Hepatocyte (in vitro differentiated cells): ENCODE measurements around the gene IDI1. TPM values are rescaled to one million over a fixed set of nuclear protein-coding genes. Genes with fewer than 3 reads are reported as not detected.

Source experiments
- DNase-seq: peaks from one replicate; pipeline ENCODE4 v3.0.0-alpha.2; 2016; ENCODE audit warnings: low spot score
- H2AFZ ChIP-seq: fragments of 200-600 bp; sonication (generic); 2 replicates; pipeline ENCODE4 v1.6.0; 2016; ENCODE audit warnings: antibody characterized with exemption, mild to moderate bottlenecking
- H3K27ac ChIP-seq: fragments of 200-600 bp; sonication (generic); 2 replicates; pipeline ENCODE4 v1.5.1; 2016; ENCODE audit warnings: mild to moderate bottlenecking
- H3K27me3 ChIP-seq: fragments of 200-600 bp; sonication (generic); 2 replicates; pipeline ENCODE4 v1.6.1; 2016
- H3K36me3 ChIP-seq: fragments of 200-600 bp; sonication (generic); replicated peaks from 2 replicates; pipeline ENCODE4 v1.5.1; 2016; ENCODE audit warnings: low read depth; ENCODE audit not compliant: insufficient read depth
- H3K4me1 ChIP-seq: fragments of 200-600 bp; sonication (generic); 2 replicates; pipeline ENCODE4 v1.5.1; 2016; ENCODE audit warnings: mild to moderate bottlenecking, moderate library complexity; ENCODE audit not compliant: insufficient read depth
- H3K4me2 ChIP-seq: fragments of 200-600 bp; sonication (generic); 2 replicates; pipeline ENCODE4 v1.6.0; 2016
- H3K4me3 ChIP-seq: fragments of 200-600 bp; sonication (generic); 2 replicates; pipeline ENCODE4 v1.5.1; 2016; ENCODE audit warnings: mild to moderate bottlenecking
- H3K79me2 ChIP-seq: fragments of 200-600 bp; sonication (generic); 2 replicates; pipeline ENCODE4 v1.6.0; 2017; ENCODE audit warnings: mild to moderate bottlenecking
- H3K9me2 ChIP-seq: fragments of 200-600 bp; sonication (generic); replicated peaks from 2 replicates; pipeline ENCODE4 v1.6.0; 2017; ENCODE audit warnings: mild to moderate bottlenecking; ENCODE audit not compliant: insufficient read depth
- H3K9me3 ChIP-seq: fragments of 200-600 bp; sonication (generic); 2 replicates; pipeline ENCODE4 v1.5.1; 2016; ENCODE audit warnings: low read depth, mild to moderate bottlenecking
- H4K20me1 ChIP-seq: fragments of 200-600 bp; sonication (generic); 2 replicates; pipeline ENCODE4 v1.6.0; 2016; ENCODE audit warnings: mild to moderate bottlenecking; ENCODE audit not compliant: insufficient read depth, poor library complexity, severe bottlenecking
- CTCF ChIP-seq: fragments of 200-600 bp; sonication (generic); IDR thresholded peaks from 2 replicates; pipeline ENCODE4 v1.5.1; 2016; ENCODE audit warnings: antibody characterized with exemption, mild to moderate bottlenecking; ENCODE audit not compliant: poor library complexity
- EZH2 ChIP-seq: fragments of 200-600 bp; sonication (generic); IDR thresholded peaks from 2 replicates; pipeline ENCODE4 v1.6.1; 2016; ENCODE audit warnings: antibody characterized with exemption, mild to moderate bottlenecking, borderline replicate concordance
- EZH2phosphoT487 ChIP-seq: fragments of 200-600 bp; sonication (generic); IDR thresholded peaks from one replicate; pipeline ENCODE4 v1.6.1; 2018; ENCODE audit warnings: antibody characterized with exemption, mild to moderate bottlenecking, low read depth, moderate library complexity; ENCODE audit not compliant: unreplicated experiment, severe bottlenecking
- whole genome bisulfite sequencing: methylation state at CpG from one replicate; pipeline ENCODE4 v1.1.6; 2016; ENCODE audit warnings: low lambda C conversion rate; ENCODE audit errors: missing lambda C conversion rate; 5-methylcytosine and 5-hydroxymethylcytosine counted together
- polyA plus RNA-seq: library from polyadenylated mRNA; unstranded; fragments of >200 nt; fragmentation: Nextera tagmentation; extraction: Ambion mirVana; gene quantifications from 2 replicates; pipeline ENCODE4 v1.2.1, GENCODE V29; 2016
- total RNA-seq: library from RNA; depleted of rRNA; stranded (reverse); fragments of >200 nt; gene quantifications from 2 replicates; pipeline ENCODE4 v1.2.3, GENCODE V29; 2014

IDI1 gene
- total and polyA plus RNA-seq, 2 experiments from 2014 or later, result 228 to 303 TPM

- Histone ChIP-seq H3K4me1 (no peaks in the 10 kb centered on the region), H3K9me3 (no peaks in the 10 kb centered on the region), H4K20me1 (no peaks in the 10 kb centered on the region), H3K36me3 (peaks cover 3% of the 10 kb centered on the region), H2AFZ (no peak overlapping the region), H3K9me2 (no peaks in the 10 kb centered on the region), H3K27ac (no peak overlapping the region), H3K79me2 (no peaks in the 10 kb centered on the region), H3K4me3 (no peak overlapping the region), H3K27me3 (no peaks in the 10 kb centered on the region), H3K4me2 (no peak overlapping the region)
- TF ChIP-seq EZH2phosphoT487 (no peak), CTCF (no peak), EZH2 (no peak)
- no peak for DNase-seq
- 93% methylated on average over 12 of the region's 12 CpGs for whole genome bisulfite sequencing
Measured at GRCh38 chr10:1095498-1095897, 46.6 kb upstream of the IDI1 start.

- H3K27me3 ChIP-seq, result no peaks in the 10 kb centered on the region
- 97% methylated on average over 14 of the region's 15 CpGs for WGBS
- H3K36me3 ChIP-seq, result peaks cover 3% of the 10 kb centered on the region
- H4K20me1 ChIP-seq, result no peaks in the 10 kb centered on the region
- H3K79me2 ChIP-seq, result no peaks in the 10 kb centered on the region
- H2AFZ ChIP-seq, result no peak overlapping the region
- H3K4me2 ChIP-seq, result no peak overlapping the region
- no peaks in the 10 kb centered on the region for H3K9me3 ChIP-seq
- no peak for TF ChIP-seq EZH2phosphoT487
- TF ChIP-seq EZH2, result no peak
- no peak for TF ChIP-seq CTCF
- no peak for DNase-seq
- no peaks in the 10 kb centered on the region for H3K4me1 ChIP-seq
- no peak overlapping the region for H3K27ac ChIP-seq
- no peaks in the 10 kb centered on the region for H3K9me2 ChIP-seq
- H3K4me3 ChIP-seq, result no peak overlapping the region
Measured at GRCh38 chr10:1094112-1095057, 45.5 kb upstream of the IDI1 start.

- Histone ChIP-seq H3K9me2 (no peaks in the 10 kb centered on the region), H3K4me3 (no peak overlapping the region), H4K20me1 (no peaks in the 10 kb centered on the region), H3K4me1 (no peaks in the 10 kb centered on the region), H3K9me3 (no peaks in the 10 kb centered on the region), H3K27me3 (no peaks in the 10 kb centered on the region), H3K4me2 (no peak overlapping the region), H3K36me3 (peaks cover 3% of the 10 kb centered on the region), H3K79me2 (no peaks in the 10 kb centered on the region), H2AFZ (no peak overlapping the region), H3K27ac (no peak overlapping the region)
- TF ChIP-seq CTCF, result no peak
- WGBS, result 97% methylated on average over 9 of the region's 9 CpGs
- no peak for DNase-seq
Measured at GRCh38 chr10:1093696-1094095, 44.8 kb upstream of the IDI1 start.
